SIG-M5 (cell line): ENCODE data around the gene WDR20.
"Not testable (repeated sequence)": the region's sequence is repeated elsewhere in the genome, so short reads cannot be mapped to it uniquely, and the experiment has no call there.

ENCODE experiments used
- DNase-seq: peaks from one replicate; lab custom pipeline; 2025; lab: John Stamatoyannopoulos, UW

The WDR20 gene

GRCh38 chr14:102171173-102172020 lies 31.7 kb downstream of the WDR20 start:
- DNase-seq: no peak

GRCh38 chr14:102172021-102172272 lies 32.2 kb downstream of the WDR20 start:
- not testable (repeated sequence) for DNase-seq

- not testable (repeated sequence) for DNase-seq
Observed at GRCh38 chr14:102172721-102173120, 33.0 kb downstream of the WDR20 start.

- DNase-seq: no peak
Observed at GRCh38 chr14:102177161-102177560, 37.5 kb downstream of the WDR20 start.

GRCh38 chr14:102178806-102179205 lies 39.1 kb downstream of the WDR20 start:
- no peak for DNase-seq

- no peak for DNase-seq
Observed at GRCh38 chr14:102180248-102180998, 40.7 kb downstream of the WDR20 start.

- no peak for DNase-seq
Observed at GRCh38 chr14:102181187-102181586, 41.5 kb downstream of the WDR20 start.

GRCh38 chr14:102182190-102182589 lies 42.5 kb downstream of the WDR20 start:
- no peak for DNase-seq

GRCh38 chr14:102182936-102183619 lies 43.4 kb downstream of the WDR20 start:
- DNase-seq: no peak

- no peak for DNase-seq
Observed at GRCh38 chr14:102183886-102184285, 44.2 kb downstream of the WDR20 start.

GRCh38 chr14:102184316-102185035 lies 44.8 kb downstream of the WDR20 start:
- no peak for DNase-seq

GRCh38 chr14:102185360-102185759 lies 45.7 kb downstream of the WDR20 start:
- DNase-seq: no peak

GRCh38 chr14:102187044-102187443 lies 47.3 kb downstream of the WDR20 start:
- DNase-seq: no peak

GRCh38 chr14:102187568-102188001 lies 47.9 kb downstream of the WDR20 start:
- no peak for DNase-seq

GRCh38 chr14:102188187-102188586 lies 48.5 kb downstream of the WDR20 start:
- DNase-seq: no peak

GRCh38 chr14:102189874-102190273 lies 50.2 kb downstream of the WDR20 start:
- DNase-seq: no peak

- no peak for DNase-seq
Observed at GRCh38 chr14:102192840-102193502, 53.3 kb downstream of the WDR20 start.

- DNase-seq: no peak
Observed at GRCh38 chr14:102194856-102195255, 55.2 kb downstream of the WDR20 start.

- no peak for DNase-seq
Observed at GRCh38 chr14:102195446-102195845, 55.7 kb downstream of the WDR20 start.

- no peak for DNase-seq
Observed at GRCh38 chr14:102196039-102196901, 56.6 kb downstream of the WDR20 start.

GRCh38 chr14:102196902-102197230 lies 57.2 kb downstream of the WDR20 start:
- DNase-seq: no peak
